Endothelial cell of umbilical vein (primary cell): ENCODE results near the gene ANO9. TPM values are rescaled to one million over a fixed set of nuclear protein-coding genes. Genes with fewer than 3 reads are reported as not detected.

Experiments used
- BruUV-seq: library from RNA; stranded (reverse); fragments of 400-500 nt; replicated peaks from 2 replicates; lab custom pipeline; 2021; lab: Mats Ljungman, UMichigan
- CTCF ChIA-PET: fragments of 300-600, 350-600 bp; sonication (Branson Sonifier 250); formaldehyde crosslinking; loops from one replicate; lab custom pipeline; 2021; ENCODE audit warnings: antibody characterized with exemption, inconsistent platforms; lab: Charles Lee
- POLR2A ChIA-PET: fragments of 300-600, 350-600 bp; sonication (Branson Sonifier 250); formaldehyde crosslinking; loops from one replicate; lab custom pipeline; 2021; ENCODE audit warnings: antibody characterized with exemption, inconsistent platforms; lab: Charles Lee
- DNase-seq: peaks from one replicate; pipeline ENCODE4 v3.0.0-alpha.2; 2011; ENCODE audit warnings: low read depth, low spot score
- FAIRE-seq: peaks from 2 replicates; lab custom pipeline; 2011; peaks lifted over from hg19 to GRCh38; lab: Jason Lieb, UNC
- H2AFZ ChIP-seq: 2 replicates; pipeline ENCODE4 v1.6.0; 2012; ENCODE audit warnings: low read depth, low read length, control low read depth, inconsistent platforms
- H3K27ac ChIP-seq: 2 replicates; pipeline ENCODE4 v1.5.1; 2011; ENCODE audit warnings: low read depth, mild to moderate bottlenecking, control low read depth, low read length, moderate library complexity; ENCODE audit not compliant: insufficient read depth
- H3K27me3 ChIP-seq, 2 experiments: 2 replicates each; pipeline versions ENCODE4 v1.6.0 to v1.6.1; 2011; ENCODE audit warnings: low read length in 2 of 2, mixed read lengths in 1 of 2; ENCODE audit not compliant: control insufficient read depth in 2 of 2, insufficient read depth in 2 of 2
- H3K36me3 ChIP-seq, 2 experiments: 2 replicates in 1 of 2; 3 replicates in 1 of 2; pipeline ENCODE4 v1.5.1; 2011; ENCODE audit warnings: low read length in 2 of 2, mild to moderate bottlenecking in 1 of 2, moderate library complexity in 1 of 2; ENCODE audit not compliant: control insufficient read depth in 2 of 2, insufficient read depth in 2 of 2; ENCODE audit errors: extremely low read depth in 1 of 2
- H3K4me1 ChIP-seq: 3 replicates; pipeline ENCODE4 v1.5.1; 2011; ENCODE audit warnings: mild to moderate bottlenecking, low read length; ENCODE audit not compliant: control insufficient read depth, insufficient read depth; ENCODE audit errors: extremely low read depth
- H3K4me2 ChIP-seq: 2 replicates; pipeline ENCODE4 v1.6.1; 2011; ENCODE audit warnings: low read length, control low read depth, mixed read lengths; ENCODE audit not compliant: insufficient read depth
- H3K4me3 ChIP-seq, 3 experiments: fragments of 200-600 bp in 1 of 3; sonication (generic), shearing (Covaris generic) in 1 of 3; replicated peaks in 1 of 3; 2 replicates each; pipeline ENCODE4 v1.5.1; 2011 to 2016; ENCODE audit warnings: control low read depth in 3 of 3, low read length in 3 of 3, mild to moderate bottlenecking in 2 of 3, inconsistent platforms in 1 of 3, low read depth in 1 of 3, moderate library complexity in 1 of 3; ENCODE audit not compliant: insufficient read depth in 1 of 3
- H3K79me2 ChIP-seq: 2 replicates; pipeline ENCODE4 v1.6.0; 2012; ENCODE audit warnings: low read length, inconsistent platforms; ENCODE audit not compliant: control insufficient read depth, insufficient read depth
- H3K9ac ChIP-seq: replicated peaks from 2 replicates; pipeline ENCODE3; 2011; ENCODE audit warnings: low read length, control low read depth; ENCODE audit not compliant: insufficient read depth; ENCODE audit errors: extremely low read depth
- H3K9me1 ChIP-seq: replicated peaks from 3 replicates; pipeline ENCODE4 v1.6.0; 2011; ENCODE audit warnings: mild to moderate bottlenecking, low read length; ENCODE audit not compliant: control insufficient read depth, insufficient read depth; ENCODE audit errors: extremely low read depth
- H3K9me3 ChIP-seq: replicated peaks from 2 replicates; pipeline ENCODE4 v1.5.1; 2012; ENCODE audit warnings: low read length, inconsistent platforms; ENCODE audit not compliant: control insufficient read depth, insufficient read depth
- H4K20me1 ChIP-seq: replicated peaks from 2 replicates; pipeline ENCODE3; 2011; ENCODE audit warnings: mild to moderate bottlenecking, low read length; ENCODE audit not compliant: control insufficient read depth, insufficient read depth; ENCODE audit errors: extremely low read depth
- EZH2 ChIP-seq: IDR thresholded peaks from 2 replicates; pipeline ENCODE4 v1.6.1; 2012; ENCODE audit warnings: borderline replicate concordance, low read depth, mild to moderate bottlenecking, moderate library complexity, low read length, inconsistent platforms; ENCODE audit not compliant: severe bottlenecking
- FOS ChIP-seq: IDR thresholded peaks from 2 replicates; pipeline ENCODE4 v1.6.1; 2011; ENCODE audit warnings: mild to moderate bottlenecking, low read length, moderate library complexity, borderline replicate concordance; ENCODE audit not compliant: insufficient read depth
- GATA2 ChIP-seq: IDR thresholded peaks from 2 replicates; pipeline ENCODE4 v1.7.0; 2011; ENCODE audit warnings: low read depth, mild to moderate bottlenecking, moderate library complexity, mixed read lengths, low read length; ENCODE audit not compliant: insufficient read length, insufficient read depth
- JUN ChIP-seq: IDR thresholded peaks from 2 replicates; pipeline ENCODE4 v1.6.1; 2011; ENCODE audit warnings: borderline replicate concordance, low read depth; ENCODE audit not compliant: insufficient read length, insufficient read depth
- MAX ChIP-seq: IDR thresholded peaks from 2 replicates; pipeline ENCODE4 v1.6.1; 2011; ENCODE audit not compliant: insufficient read depth, insufficient read length
- MYC ChIP-seq: IDR thresholded peaks from one replicate; pipeline ENCODE4 v1.6.1; 2011; ENCODE audit warnings: mild to moderate bottlenecking, low read depth, low read length
- POLR2A ChIP-seq: IDR thresholded peaks from 2 replicates; pipeline ENCODE4 v1.6.1; 2012; ENCODE audit warnings: low read depth, mild to moderate bottlenecking, control low read depth, low read length
- POLR2AphosphoS5 ChIP-seq: IDR thresholded peaks from 2 replicates; pipeline ENCODE4 v1.6.1; 2012; ENCODE audit warnings: low read depth, mild to moderate bottlenecking, control low read depth, low read length, moderate library complexity; ENCODE audit not compliant: insufficient read depth
- dilution Hi-C: fragments of 300-500 bp; cut with MboI; formaldehyde crosslinking; loops from one replicate; pipeline ENCODE4 v1.15.0; 2019; ENCODE audit warnings: low sequenced_read_pairs; ENCODE audit not compliant: extremely low pct_ligation_motif_present
- intact Hi-C: fragments of 100-400 bp; cut with micrococcal nuclease; formaldehyde crosslinking; loops from one replicate; pipeline ENCODE4 v1.10.0; 2022
- polyA plus RNA-seq, 4 experiments: library from polyadenylated mRNA; depleted of rRNA in 3 of 4; stranded (reverse) in 3 of 4; unstranded in 1 of 4; fragments of >200 nt; gene quantifications; 2 replicates each; pipeline versions ENCODE4 v1.2.1 to v1.2.3, GENCODE V29; 2011 to 2012; ENCODE audit warnings: missing spikeins in 1 of 4
- total RNA-seq: library from RNA; stranded (reverse); gene quantifications from 2 replicates; pipeline ENCODE4 v1.2.3, GENCODE V29; 2021
- TF ChIP-seq, protein P1 (sequence below), 2 donors: IDR thresholded peaks; 1 replicate in 1 of 2; 2 replicates in 1 of 2; pipeline ENCODE4 v1.5.1; 2011; ENCODE audit warnings: low read length in 2 of 2, mild to moderate bottlenecking in 2 of 2, moderate library complexity in 2 of 2, control low read depth in 1 of 2, inconsistent platforms in 1 of 2, low read depth in 1 of 2; ENCODE audit not compliant: insufficient read depth in 1 of 2; ENCODE audit errors: extremely low read depth in 1 of 2

The ANO9 gene
- total and polyA plus RNA-seq, 2 donors (not counting 3 experiments of a cell fraction or from before 2014, with no cell fraction given): 0.23 TPM; not detected in 1

DNA sequence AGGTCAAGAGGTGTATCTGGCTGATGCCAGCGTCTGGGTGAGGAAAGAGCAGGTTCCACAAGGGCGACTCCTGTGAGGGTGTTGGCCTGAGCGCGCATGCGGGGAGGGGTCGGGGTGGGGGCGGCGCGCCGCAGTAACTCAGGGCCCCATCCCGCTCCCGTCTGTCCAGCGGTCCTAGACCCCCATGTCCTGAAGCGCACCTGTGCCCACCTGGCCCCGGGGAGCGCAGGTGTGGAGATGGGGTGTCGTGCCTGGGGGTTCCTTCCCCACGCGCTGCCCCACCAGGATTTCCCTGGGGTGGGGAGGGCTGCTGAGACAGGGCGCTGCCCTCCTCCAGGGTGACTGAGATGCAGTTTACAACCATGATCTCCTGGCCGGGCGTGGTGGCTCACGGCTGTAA lies 44.4 kb upstream of the ANO9 start:
- Histone ChIP-seq H2AFZ (no peak overlapping the region), H3K79me2 (peaks cover 4% of the 10 kb centered on the region), H3K27me3 (no peaks in the 10 kb centered on the region), H3K36me3 (peaks cover 2 to 11% of the 10 kb centered on the region in 2 experiments), H3K27ac (no peak overlapping the region), H3K9me1 (no peaks in the 10 kb centered on the region), H3K4me3 (no peak overlapping the region), H4K20me1 (no peaks in the 10 kb centered on the region), H3K9me3 (no peaks in the 10 kb centered on the region), H3K4me2 (no peak overlapping the region), H3K9ac (no peak overlapping the region), H3K4me1 (no peaks in the 10 kb centered on the region)
- BruUV-seq: no TSS peak
- ChIA-PET CTCF (no interaction called here), POLR2A (no interaction called here)
- no peak for DNase-seq
- intact Hi-C loops (no loop called here), dilution Hi-C loops (no loop called here)
- FAIRE-seq: no peak
- no peak for TF ChIP-seq POLR2A
- TF ChIP-seq GATA2: no peak
- TF ChIP-seq, protein P1, sequence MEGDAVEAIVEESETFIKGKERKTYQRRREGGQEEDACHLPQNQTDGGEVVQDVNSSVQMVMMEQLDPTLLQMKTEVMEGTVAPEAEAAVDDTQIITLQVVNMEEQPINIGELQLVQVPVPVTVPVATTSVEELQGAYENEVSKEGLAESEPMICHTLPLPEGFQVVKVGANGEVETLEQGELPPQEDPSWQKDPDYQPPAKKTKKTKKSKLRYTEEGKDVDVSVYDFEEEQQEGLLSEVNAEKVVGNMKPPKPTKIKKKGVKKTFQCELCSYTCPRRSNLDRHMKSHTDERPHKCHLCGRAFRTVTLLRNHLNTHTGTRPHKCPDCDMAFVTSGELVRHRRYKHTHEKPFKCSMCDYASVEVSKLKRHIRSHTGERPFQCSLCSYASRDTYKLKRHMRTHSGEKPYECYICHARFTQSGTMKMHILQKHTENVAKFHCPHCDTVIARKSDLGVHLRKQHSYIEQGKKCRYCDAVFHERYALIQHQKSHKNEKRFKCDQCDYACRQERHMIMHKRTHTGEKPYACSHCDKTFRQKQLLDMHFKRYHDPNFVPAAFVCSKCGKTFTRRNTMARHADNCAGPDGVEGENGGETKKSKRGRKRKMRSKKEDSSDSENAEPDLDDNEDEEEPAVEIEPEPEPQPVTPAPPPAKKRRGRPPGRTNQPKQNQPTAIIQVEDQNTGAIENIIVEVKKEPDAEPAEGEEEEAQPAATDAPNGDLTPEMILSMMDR (IDR thresholded peaks at IDR 0.05; ENCODE audit: extremely low read depth in 1 of 2, insufficient read depth in 1 of 2, low read depth in 1 of 2, low read length in 2 of 2): no peak
- TF ChIP-seq FOS: no peak

GRCh38 chr11:484616-485015 lies 42.8 kb upstream of the ANO9 start:
- intact Hi-C loops (no loop called here), dilution Hi-C loops (no loop called here)
- FAIRE-seq (no peak), DNase-seq (no peak)
- Histone ChIP-seq H3K27me3 (no peaks in the 10 kb centered on the region), H2AFZ (no peak overlapping the region), H3K9ac (no peak overlapping the region), H3K79me2 (peaks cover 4% of the 10 kb centered on the region), H3K36me3 (no peaks in the 10 kb centered on the region), H3K4me1 (no peaks in the 10 kb centered on the region), H3K4me2 (no peak overlapping the region), H3K9me3 (no peaks in the 10 kb centered on the region), H3K4me3 (no peak overlapping the region), H3K27ac (no peak overlapping the region), H3K9me1 (no peaks in the 10 kb centered on the region), H4K20me1 (no peaks in the 10 kb centered on the region)
- ChIA-PET POLR2A (no interaction called here), CTCF (no interaction called here)
- no TSS peak for BruUV-seq
- no peak for TF ChIP-seq GATA2
- TF ChIP-seq, protein P1 (IDR thresholded peaks at IDR 0.05; ENCODE audit: extremely low read depth in 1 of 2, insufficient read depth in 1 of 2, low read depth in 1 of 2, low read length in 2 of 2): no peak
- no peak for TF ChIP-seq MYC
- TF ChIP-seq MAX: no peak
- no peak for TF ChIP-seq POLR2A
- TF ChIP-seq JUN: no peak
- TF ChIP-seq EZH2: no peak
- TF ChIP-seq POLR2AphosphoS5: no peak
- TF ChIP-seq FOS: no peak
